ENCODE measurements around the gene RANBP9. TPM values are rescaled to one million over a fixed set of nuclear protein-coding genes. Genes with fewer than 3 reads are reported as not detected.

RANBP9 gene
- total RNA-seq, 4 donors from 2014 or later: 28.8 to 35.6 (median 32.3) TPM

- TF ChIP-seq CTCF (IDR thresholded peaks at IDR 0.05): no peak
- ATAC-seq (ENCODE audit: low FRiP score): no peak
- DNase-seq (ENCODE audit: low spot score): no peak
These were observed 11.4 kb downstream of the RANBP9 start for GRCh38 chr6:13700232-13700631.

GRCh38 chr6:13698715-13699114 is 12.9 kb downstream of the RANBP9 start:
- DNase-seq (ENCODE audit: low spot score) (no peak), ATAC-seq (ENCODE audit: low FRiP score) (no peak)
- no peak for TF ChIP-seq CTCF (IDR thresholded peaks at IDR 0.05)

- TF ChIP-seq CTCF (IDR thresholded peaks at IDR 0.05): no peak
- no peak for ATAC-seq (ENCODE audit: low FRiP score)
- no peak for DNase-seq (ENCODE audit: low spot score)
These were observed 13.8 kb downstream of the RANBP9 start for GRCh38 chr6:13697857-13698256.

GRCh38 chr6:13696226-13696625 is 15.4 kb downstream of the RANBP9 start:
- ATAC-seq (ENCODE audit: low FRiP score) (no peak), DNase-seq (ENCODE audit: low spot score) (no peak)
- TF ChIP-seq CTCF (IDR thresholded peaks at IDR 0.05): no peak

- DNase-seq (ENCODE audit: low spot score): no peak
- no peak for ATAC-seq (ENCODE audit: low FRiP score)
- no peak for TF ChIP-seq CTCF (IDR thresholded peaks at IDR 0.05)
These were observed 16.4 kb downstream of the RANBP9 start for GRCh38 chr6:13695252-13695651.

- no peak for ATAC-seq (ENCODE audit: low FRiP score)
- no peak for DNase-seq (ENCODE audit: low spot score)
- TF ChIP-seq CTCF (IDR thresholded peaks at IDR 0.05): no peak
These were observed 17.1 kb downstream of the RANBP9 start for GRCh38 chr6:13694562-13694961.

- no peak for TF ChIP-seq CTCF (IDR thresholded peaks at IDR 0.05)
- ATAC-seq (ENCODE audit: low FRiP score): no peak
- DNase-seq (ENCODE audit: low spot score): no peak
These were observed 22.0 kb downstream of the RANBP9 start for GRCh38 chr6:13689511-13690256.

All from omental fat pad (tissue), 4 donors.